Activated T-cell treated with anti-CD3 and anti-CD28 coated beads, Interleukin-2, amount 50 U/mL, for 24 hours (primary cell): Measurements from ENCODE around the gene TSR1.
A peak's percentile ranks its signal among the peaks of the same experiment; 100 is the strongest.
"Not testable (repeated sequence)": the region's sequence is repeated elsewhere in the genome, so short reads cannot be mapped to it uniquely, and the experiment has no call there.

Source experiments
- DNase-seq: peaks from one replicate; pipeline ENCODE4 v3.0.0-alpha.2; 2020
- H3K27ac Mint-ChIP-seq: 2 replicates; pipeline ENCODE4 v1.8.0; 2020; ENCODE audit warnings: mild to moderate bottlenecking, mixed read lengths
- H3K27me3 Mint-ChIP-seq: 2 replicates; pipeline ENCODE4 v1.8.0; 2020; ENCODE audit warnings: mixed read lengths
- H3K36me3 Mint-ChIP-seq: 2 replicates; pipeline ENCODE4 v1.8.0; 2020; ENCODE audit warnings: low read depth, mixed read lengths
- H3K4me1 Mint-ChIP-seq: 2 replicates; pipeline ENCODE4 v1.8.0; 2020; ENCODE audit warnings: low read depth, mixed read lengths
- H3K4me3 Mint-ChIP-seq: 2 replicates; pipeline ENCODE4 v1.8.0; 2020; ENCODE audit warnings: mild to moderate bottlenecking, moderate library complexity, mixed read lengths
- H3K9me3 Mint-ChIP-seq: 2 replicates; pipeline ENCODE4 v1.8.0; 2020; ENCODE audit warnings: mixed read lengths

TSR1 gene

GRCh38 chr17:2335726-2336214 is 487 bp downstream of the TSR1 start:
- H3K27me3 Mint-ChIP-seq, result no peaks in the 10 kb centered on the region
- no peaks in the 10 kb centered on the region for H3K9me3 Mint-ChIP-seq
- H3K27ac Mint-ChIP-seq, result no peak overlapping the region
- peaks cover 21% of the 10 kb centered on the region for H3K4me1 Mint-ChIP-seq
- no peak overlapping the region for H3K4me3 Mint-ChIP-seq
- peaks cover 6% of the 10 kb centered on the region for H3K36me3 Mint-ChIP-seq
- DNase-seq, result peak; percentile 37

GRCh38 chr17:2331303-2331702 is 5.0 kb downstream of the TSR1 start:
- Mint-ChIP-seq H3K36me3 (peaks cover 20% of the 10 kb centered on the region), H3K9me3 (no peaks in the 10 kb centered on the region), H3K4me1 (peaks cover 27% of the 10 kb centered on the region), H3K27ac (no peak overlapping the region), H3K27me3 (no peaks in the 10 kb centered on the region), H3K4me3 (no peak overlapping the region)
- no peak for DNase-seq

- Mint-ChIP-seq H3K27me3 (no peaks in the 10 kb centered on the region), H3K9me3 (no peaks in the 10 kb centered on the region), H3K36me3 (peaks cover 81% of the 10 kb centered on the region), H3K27ac (no peak overlapping the region), H3K4me1 (peaks cover 4% of the 10 kb centered on the region), H3K4me3 (no peak overlapping the region)
- no peak for DNase-seq
Observed at GRCh38 chr17:2323629-2324314, 12.5 kb downstream of the TSR1 start.

- Mint-ChIP-seq H3K4me3 (no peak overlapping the region), H3K9me3 (no peaks in the 10 kb centered on the region), H3K4me1 (peaks cover 1% of the 10 kb centered on the region), H3K27me3 (no peaks in the 10 kb centered on the region), H3K27ac (no peak overlapping the region), H3K36me3 (peaks cover 64% of the 10 kb centered on the region)
- DNase-seq, result no peak
Observed at GRCh38 chr17:2321399-2321798, 14.9 kb downstream of the TSR1 start.

- Mint-ChIP-seq H3K4me3 (no peak overlapping the region), H3K9me3 (no peaks in the 10 kb centered on the region), H3K27ac (peak overlapping the region; percentile 16), H3K4me1 (no peaks in the 10 kb centered on the region), H3K36me3 (peaks cover 42% of the 10 kb centered on the region), H3K27me3 (no peaks in the 10 kb centered on the region)
- no peak for DNase-seq
Observed at GRCh38 chr17:2319051-2319450, 17.2 kb downstream of the TSR1 start.

- H3K36me3 Mint-ChIP-seq, result peaks cover 29% of the 10 kb centered on the region
- no peaks in the 10 kb centered on the region for H3K4me1 Mint-ChIP-seq
- no peak overlapping the region for H3K4me3 Mint-ChIP-seq
- no peaks in the 10 kb centered on the region for H3K9me3 Mint-ChIP-seq
- no peaks in the 10 kb centered on the region for H3K27me3 Mint-ChIP-seq
- no peak for DNase-seq
- H3K27ac Mint-ChIP-seq, result no peak overlapping the region
Observed at GRCh38 chr17:2317796-2318195, 18.5 kb downstream of the TSR1 start.

GRCh38 chr17:2316916-2317205 is 19.4 kb downstream of the TSR1 start:
- H3K9me3 Mint-ChIP-seq, H3K4me3 Mint-ChIP-seq, DNase-seq, H3K27me3 Mint-ChIP-seq, H3K4me1 Mint-ChIP-seq, H3K27ac Mint-ChIP-seq: not testable (repeated sequence)
- peaks cover 22% of the 10 kb centered on the region for H3K36me3 Mint-ChIP-seq

GRCh38 chr17:2312736-2313135 is 23.5 kb downstream of the TSR1 start:
- Mint-ChIP-seq H3K4me1 (peaks cover 6% of the 10 kb centered on the region), H3K4me3 (no peak overlapping the region), H3K36me3 (peaks cover 15% of the 10 kb centered on the region), H3K27me3 (no peaks in the 10 kb centered on the region), H3K9me3 (no peaks in the 10 kb centered on the region), H3K27ac (no peak overlapping the region)
- DNase-seq, result no peak

GRCh38 chr17:2309338-2310154 is 26.7 kb downstream of the TSR1 start:
- peaks cover 26% of the 10 kb centered on the region for H3K4me1 Mint-ChIP-seq
- H3K4me3 Mint-ChIP-seq, result no peak overlapping the region
- no peak overlapping the region for H3K27ac Mint-ChIP-seq

GRCh38 chr17:2304931-2305330 is 31.3 kb downstream of the TSR1 start:
- H3K9me3 Mint-ChIP-seq, result no peaks in the 10 kb centered on the region
- peak overlapping the region; percentile 79 for H3K27ac Mint-ChIP-seq
- peak overlapping the region; percentile 91 for H3K4me3 Mint-ChIP-seq
- H3K4me1 Mint-ChIP-seq, result peaks cover 54% of the 10 kb centered on the region
- H3K36me3 Mint-ChIP-seq, result peaks cover 46% of the 10 kb centered on the region
- no peak for DNase-seq
- no peaks in the 10 kb centered on the region for H3K27me3 Mint-ChIP-seq

More at GRCh38 chr17:2309338-2310154, 26.7 kb downstream of the TSR1 start:
- Mint-ChIP-seq H3K9me3 (no peaks in the 10 kb centered on the region), H3K27me3 (no peaks in the 10 kb centered on the region), H3K36me3 (peaks cover 33% of the 10 kb centered on the region)
- no peak for DNase-seq

GRCh38 chr17:2303204-2304188 is 32.8 kb downstream of the TSR1 start, which contains the start of the genes SMG6 and SRR:
SMG6 (minus strand) TSS chr17:2303785; CDS start chr17:2303720, 65 bp downstream.
SRR (plus strand) TSS chr17:2303950; CDS start chr17:2315561, 11,611 bp downstream.
- DNase-seq, result peak; percentile 96
- Mint-ChIP-seq H3K36me3 (peaks cover 55% of the 10 kb centered on the region), H3K4me1 (peaks cover 58% of the 10 kb centered on the region), H3K27me3 (no peaks in the 10 kb centered on the region), H3K4me3 (peak within 1 kb of the TSS; percentile 91), H3K27ac (peak within 1 kb of the TSS; percentile 90), H3K9me3 (no peaks in the 10 kb centered on the region)

- Mint-ChIP-seq H3K9me3 (no peaks in the 10 kb centered on the region), H3K27me3 (no peaks in the 10 kb centered on the region), H3K4me3 (peak overlapping the region; percentile 91), H3K36me3 (peaks cover 57% of the 10 kb centered on the region), H3K27ac (peak overlapping the region; percentile 90), H3K4me1 (peaks cover 61% of the 10 kb centered on the region)
- no peak for DNase-seq
Observed at GRCh38 chr17:2302778-2303203, 33.5 kb downstream of the TSR1 start.

- Mint-ChIP-seq H3K4me1 (peaks cover 68% of the 10 kb centered on the region), H3K27me3 (no peaks in the 10 kb centered on the region), H3K36me3 (peaks cover 68% of the 10 kb centered on the region), H3K4me3 (no peak overlapping the region), H3K27ac (no peak overlapping the region), H3K9me3 (no peaks in the 10 kb centered on the region)
- DNase-seq, result no peak
Observed at GRCh38 chr17:2299756-2300155, 36.5 kb downstream of the TSR1 start.

GRCh38 chr17:2299136-2299535 is 37.1 kb downstream of the TSR1 start:
- peaks cover 72% of the 10 kb centered on the region for H3K4me1 Mint-ChIP-seq
- H3K27me3 Mint-ChIP-seq, result no peaks in the 10 kb centered on the region
- H3K36me3 Mint-ChIP-seq, result peaks cover 72% of the 10 kb centered on the region
- H3K9me3 Mint-ChIP-seq, result no peaks in the 10 kb centered on the region
- no peak overlapping the region for H3K27ac Mint-ChIP-seq
- DNase-seq, result no peak
- no peak overlapping the region for H3K4me3 Mint-ChIP-seq
